Parathyroid adenoma (tissue), 2 donors: ENCODE data around the gene ARHGAP44.

Source experiments
- H2AFZ ChIP-seq: fragments of 300-600 bp; sonication (generic); one replicate; pipeline ENCODE4 v1.7.0; 2017; ENCODE audit warnings: antibody characterized with exemption, mild to moderate bottlenecking
- H3K27ac ChIP-seq: fragments of 300-600 bp; sonication (generic); one replicate; pipeline ENCODE4 v1.7.0; 2017
- H3K27me3 ChIP-seq: fragments of 300-600 bp; sonication (generic); one replicate; pipeline ENCODE4 v1.7.0; 2017; ENCODE audit warnings: low read length; ENCODE audit not compliant: control insufficient read depth, insufficient read depth
- H3K36me3 ChIP-seq: fragments of 300-600 bp; sonication (generic); one replicate; pipeline ENCODE4 v1.7.0; 2017; ENCODE audit warnings: low read length; ENCODE audit not compliant: control insufficient read depth, insufficient read depth
- H3K4me1 ChIP-seq: fragments of 300-600 bp; sonication (generic); one replicate; pipeline ENCODE4 v1.7.0; 2017; ENCODE audit warnings: control low read depth
- H3K4me2 ChIP-seq: fragments of 300-600 bp; sonication (generic); one replicate; pipeline ENCODE4 v1.7.0; 2017; ENCODE audit warnings: low read length
- H3K4me3 ChIP-seq: fragments of 300-600 bp; sonication (generic); one replicate; pipeline ENCODE4 v1.7.0; 2017; ENCODE audit warnings: low read depth, low read length
- H3K79me2 ChIP-seq: fragments of 300-600 bp; sonication (generic); one replicate; pipeline ENCODE4 v1.7.0; 2017; ENCODE audit warnings: control low read depth
- H3K9ac ChIP-seq: fragments of 300-600 bp; sonication (generic); one replicate; pipeline ENCODE4 v1.7.0; 2017; ENCODE audit warnings: mild to moderate bottlenecking
- H3K9me3 ChIP-seq: fragments of 300-600 bp; sonication (generic); one replicate; pipeline ENCODE4 v1.7.0; 2017; ENCODE audit warnings: low read length; ENCODE audit not compliant: control insufficient read depth
- CTCF ChIP-seq: fragments of 300-600 bp; sonication (generic); IDR thresholded peaks from one replicate; pipeline ENCODE4 v1.7.0; 2017; ENCODE audit warnings: antibody characterized with exemption, mild to moderate bottlenecking
- donor health status: primary hyperparathyroidism.

ARHGAP44 gene

DNA sequence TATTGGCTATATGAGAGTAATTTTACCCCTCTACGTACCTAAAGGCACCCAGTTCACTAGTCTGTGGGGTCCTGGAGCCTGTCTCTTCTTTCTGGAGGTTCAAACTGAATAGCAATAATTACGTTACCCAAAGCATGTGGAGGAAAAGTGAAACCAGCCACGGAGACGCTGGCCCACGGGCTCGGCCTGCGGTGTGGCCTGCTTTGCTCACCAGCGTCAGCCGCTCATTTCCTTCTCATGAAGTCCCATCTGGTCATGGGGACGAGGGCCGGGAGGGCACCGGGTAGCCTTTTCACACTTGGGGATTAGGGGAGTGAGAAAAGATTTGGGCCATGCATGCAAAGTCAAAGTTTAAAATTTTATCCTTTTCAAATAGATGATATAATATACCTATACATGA lies 201.6 kb downstream of the ARHGAP44 start:
- no peaks in the 10 kb centered on the region for H3K9me3 ChIP-seq
- H3K4me1 ChIP-seq: no peaks in the 10 kb centered on the region
- no peak overlapping the region for H3K4me3 ChIP-seq
- H3K9ac ChIP-seq: no peak overlapping the region
- no peak overlapping the region for H2AFZ ChIP-seq
- H3K4me2 ChIP-seq: no peak overlapping the region
- H3K79me2 ChIP-seq: no peaks in the 10 kb centered on the region
- no peaks in the 10 kb centered on the region for H3K27me3 ChIP-seq
- H3K36me3 ChIP-seq: no peaks in the 10 kb centered on the region
- H3K27ac ChIP-seq: no peak overlapping the region
- no peak for TF ChIP-seq CTCF

- Histone ChIP-seq H3K27ac (no peak overlapping the region), H3K4me1 (no peaks in the 10 kb centered on the region), H3K4me3 (no peak overlapping the region), H3K27me3 (no peaks in the 10 kb centered on the region), H3K4me2 (no peak overlapping the region), H3K79me2 (no peaks in the 10 kb centered on the region), H3K9me3 (no peaks in the 10 kb centered on the region), H3K9ac (no peak overlapping the region), H3K36me3 (no peaks in the 10 kb centered on the region), H2AFZ (no peak overlapping the region)
- no peak for TF ChIP-seq CTCF
Measured at GRCh38 chr17:12992676-12993075, 203.4 kb downstream of the ARHGAP44 start.

DNA sequence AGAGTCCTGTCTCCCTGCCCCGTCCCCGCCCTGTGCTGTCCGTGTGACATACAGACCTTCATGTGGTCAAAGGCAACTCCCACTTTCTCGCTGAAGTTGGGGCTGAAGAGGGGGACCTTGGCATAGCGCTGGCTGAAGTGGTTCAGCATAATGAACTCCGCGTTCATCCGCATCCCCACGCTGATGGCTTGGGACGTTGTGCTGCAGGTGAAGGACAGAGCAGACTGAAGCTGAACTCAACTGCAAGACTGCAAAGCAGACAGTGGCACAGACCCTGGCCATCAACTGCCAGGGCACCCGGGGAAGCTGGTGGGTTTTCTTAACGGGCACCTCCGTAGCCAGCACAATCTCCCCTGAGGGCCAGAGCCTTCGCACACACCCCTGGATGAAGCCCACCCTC lies 204.3 kb downstream of the ARHGAP44 start:
- Histone ChIP-seq H3K27ac (no peak overlapping the region), H3K79me2 (no peaks in the 10 kb centered on the region), H3K9ac (no peak overlapping the region), H3K4me1 (no peaks in the 10 kb centered on the region), H3K9me3 (no peaks in the 10 kb centered on the region), H3K27me3 (no peaks in the 10 kb centered on the region), H3K4me3 (no peak overlapping the region), H2AFZ (no peak overlapping the region), H3K4me2 (no peak overlapping the region), H3K36me3 (no peaks in the 10 kb centered on the region)
- TF ChIP-seq CTCF: no peak

DNA sequence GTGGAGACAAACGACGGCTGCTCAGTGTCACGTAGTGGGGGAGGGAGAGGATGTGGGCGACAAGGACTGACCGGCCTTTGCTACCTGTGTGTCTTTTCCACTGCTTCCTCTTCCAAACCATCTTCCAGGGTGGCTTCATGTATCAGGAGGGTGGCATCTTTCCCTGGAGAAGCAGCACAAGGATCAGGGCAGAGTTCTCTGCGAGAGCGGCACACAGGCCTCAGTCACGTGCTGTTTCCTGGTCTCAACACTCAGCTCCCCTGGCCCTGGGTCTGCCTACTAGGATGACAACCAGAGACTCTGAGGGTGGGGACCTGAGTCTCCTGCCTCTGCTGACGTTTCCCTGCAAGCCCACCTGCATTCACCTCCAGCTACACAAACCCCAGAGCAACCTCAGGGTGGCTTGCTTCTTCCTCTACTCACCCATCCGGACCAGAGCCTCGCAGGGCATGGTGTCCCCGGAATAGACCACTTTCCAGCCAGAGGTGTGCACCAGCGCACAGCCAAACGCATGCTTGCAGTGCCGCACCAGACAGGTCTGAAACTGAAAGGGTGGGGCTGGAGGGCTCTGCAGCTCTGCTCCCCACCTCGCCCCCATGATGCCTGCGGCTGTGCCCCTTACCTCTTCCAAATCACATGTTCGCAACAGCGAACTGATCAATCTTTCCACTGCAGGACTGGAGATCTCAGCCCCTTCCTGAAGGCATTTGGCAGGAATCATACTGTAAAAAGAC lies 205.2 kb downstream of the ARHGAP44 start:
- Histone ChIP-seq H3K9me3 (no peaks in the 10 kb centered on the region), H3K4me2 (no peak overlapping the region), H3K9ac (no peak overlapping the region), H3K27me3 (no peaks in the 10 kb centered on the region), H3K4me1 (no peaks in the 10 kb centered on the region), H3K79me2 (no peaks in the 10 kb centered on the region), H3K36me3 (no peaks in the 10 kb centered on the region), H2AFZ (no peak overlapping the region), H3K4me3 (no peak overlapping the region), H3K27ac (no peak overlapping the region)
- no peak for TF ChIP-seq CTCF
